ENCODE data around the gene MACROD2. TPM values are rescaled to one million over a fixed set of nuclear protein-coding genes. Genes with fewer than 3 reads are reported as not detected.

Gene MACROD2
- polyA plus RNA-seq, 6 donors from 2014 or later: 27.2 to 49.3 (median 36.4) TPM

DNA sequence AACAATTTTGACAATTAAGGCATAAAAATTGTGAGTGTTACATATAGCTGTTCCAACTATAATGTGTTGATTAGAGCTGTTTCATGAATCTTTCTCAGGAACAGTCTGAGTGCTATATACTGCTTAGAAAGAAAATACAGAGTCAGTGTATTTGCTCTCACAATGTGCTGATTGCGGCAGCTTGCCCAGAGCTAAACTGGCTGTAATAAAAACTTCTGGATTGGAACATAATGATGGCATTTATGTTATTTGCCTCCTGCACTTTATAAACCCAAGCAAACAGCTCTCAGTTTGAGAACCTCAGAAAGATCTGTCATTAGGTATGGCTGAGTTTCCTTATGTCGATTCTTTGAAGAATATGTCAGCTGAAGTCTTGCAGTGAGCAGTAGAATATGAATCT is 312.6 kb downstream of the MACROD2 start:
- H3K27me3 Mint-ChIP-seq: peaks cover 0 to 5% (median 0%) of the 10 kb centered on the region in 3 donors
- H3K36me3 Mint-ChIP-seq: no peaks in the 10 kb centered on the region
- no peak overlapping the region for H3K4me3 Mint-ChIP-seq
- no peak for ATAC-seq (ENCODE audit: low read depth in 2 of 2)
- H3K9me3 Mint-ChIP-seq: peaks cover 0 to 8% (median 0%) of the 10 kb centered on the region in 7 donors
- DNase-seq: no peak
- H3K27ac Mint-ChIP-seq: no peak overlapping the region
- H3K4me1 Mint-ChIP-seq: no peaks in the 10 kb centered on the region

GRCh38 chr20:14310977-14311627 is 315.8 kb downstream of the MACROD2 start:
- no peak overlapping the region for H3K4me3 Mint-ChIP-seq

DNA sequence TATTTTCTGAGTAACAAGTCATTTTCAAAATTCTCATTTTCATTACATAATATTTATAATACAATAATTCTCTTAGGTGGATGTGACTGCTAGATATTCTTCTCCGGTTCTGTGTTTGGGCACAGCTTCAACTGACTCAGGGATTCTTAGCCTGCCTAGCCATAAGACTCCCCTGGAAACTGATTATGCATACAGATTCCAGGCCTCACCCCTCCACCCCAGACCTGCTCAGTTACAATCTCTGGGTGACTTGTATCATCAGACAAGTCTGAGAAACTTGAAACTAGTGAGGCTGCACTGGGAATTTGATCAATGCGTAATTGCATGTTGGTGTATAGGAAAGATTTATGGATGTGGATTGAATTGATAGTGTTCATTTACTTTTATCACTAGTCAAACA is 316.7 kb downstream of the MACROD2 start:
- H3K27ac Mint-ChIP-seq: no peak overlapping the region
- H3K4me1 Mint-ChIP-seq: no peaks in the 10 kb centered on the region
- H3K36me3 Mint-ChIP-seq: no peaks in the 10 kb centered on the region
- ATAC-seq (ENCODE audit: low read depth in 2 of 2) (no peak), DNase-seq (no peak)
- peaks cover 0 to 4% (median 0%) of the 10 kb centered on the region in 7 donors for H3K9me3 Mint-ChIP-seq
- no peaks in the 10 kb centered on the region for H3K27me3 Mint-ChIP-seq
- no peak overlapping the region for H3K4me3 Mint-ChIP-seq

More at GRCh38 chr20:14310977-14311627, 315.8 kb downstream of the MACROD2 start:
- H3K27ac Mint-ChIP-seq: no peak overlapping the region
- no peaks in the 10 kb centered on the region for H3K27me3 Mint-ChIP-seq
- DNase-seq (no peak), ATAC-seq (ENCODE audit: low read depth in 2 of 2) (no peak)
- H3K4me1 Mint-ChIP-seq: no peaks in the 10 kb centered on the region
- peaks cover 0 to 2% (median 0%) of the 10 kb centered on the region in 7 donors for H3K9me3 Mint-ChIP-seq
- H3K36me3 Mint-ChIP-seq: no peaks in the 10 kb centered on the region

DNA sequence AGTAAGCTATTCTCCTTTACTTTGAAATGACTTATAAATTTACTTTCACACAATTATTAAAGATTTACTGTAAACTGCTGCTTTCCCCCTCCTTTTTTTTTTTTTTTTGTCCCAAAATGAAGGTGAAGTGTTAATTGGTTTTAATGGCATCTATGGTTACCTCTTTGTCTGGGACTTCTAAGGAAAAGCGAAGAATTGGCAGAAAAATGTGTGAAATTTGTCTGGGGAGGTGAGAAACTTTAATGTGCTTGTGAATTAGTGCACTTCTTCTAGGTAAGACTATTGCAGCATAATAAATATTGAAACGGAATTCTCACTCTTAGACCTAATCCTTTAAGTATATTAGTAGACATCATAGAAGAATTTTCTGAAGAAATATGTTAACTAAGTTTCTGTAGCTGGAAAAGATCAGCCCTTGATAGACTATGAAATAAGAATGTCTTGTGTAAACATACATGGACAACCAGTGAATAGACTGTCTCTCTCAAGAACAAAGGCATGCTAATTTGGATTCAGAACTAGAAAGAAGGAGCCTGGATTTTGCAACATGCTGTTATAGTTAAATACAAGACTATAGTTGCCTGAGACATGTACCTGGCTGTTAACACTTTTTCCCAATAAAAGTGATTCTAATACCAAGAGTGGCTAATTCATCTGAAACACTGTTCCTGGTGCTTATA is 318.2 kb downstream of the MACROD2 start:
- Mint-ChIP-seq H3K27ac (no peak overlapping the region), H3K4me1 (no peaks in the 10 kb centered on the region), H3K9me3 (peaks cover 0 to 4% (median 0%) of the 10 kb centered on the region in 7 donors), H3K4me3 (no peak overlapping the region), H3K27me3 (peaks cover 0 to 1% (median 0%) of the 10 kb centered on the region in 3 donors), H3K36me3 (no peaks in the 10 kb centered on the region)
- no peak for DNase-seq
- no peak for ATAC-seq (ENCODE audit: low read depth in 2 of 2)

GRCh38 chr20:14319704-14320103 is 324.4 kb downstream of the MACROD2 start:
- Mint-ChIP-seq H3K4me1 (no peaks in the 10 kb centered on the region), H3K4me3 (no peak overlapping the region), H3K27ac (peak overlapping the region in 1 of 6 donors; percentile 24), H3K36me3 (no peaks in the 10 kb centered on the region), H3K9me3 (peaks cover 0 to 13% (median 0%) of the 10 kb centered on the region in 7 donors), H3K27me3 (peaks cover 0 to 13% (median 0%) of the 10 kb centered on the region in 3 donors)
- no peak for DNase-seq
- no peak for ATAC-seq (ENCODE audit: low read depth in 2 of 2)

DNA sequence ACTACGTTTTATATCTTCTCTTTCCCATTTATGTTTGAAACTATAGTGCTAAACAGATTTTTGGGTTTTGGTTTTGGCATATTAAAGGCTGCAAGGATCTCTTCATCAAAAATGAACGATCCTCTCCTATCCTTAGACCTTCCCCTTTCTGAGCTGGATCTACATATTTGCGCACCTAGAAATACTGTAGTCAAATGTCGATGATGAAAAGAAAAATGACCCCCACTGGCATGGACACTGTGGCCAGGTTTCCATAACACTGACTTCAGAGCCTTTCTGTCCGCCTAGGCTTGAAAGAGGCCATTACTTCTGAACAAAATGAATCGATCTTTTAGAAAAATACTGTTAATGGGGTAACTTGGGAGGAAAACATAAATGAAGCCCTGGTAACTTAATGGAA is 336.3 kb downstream of the MACROD2 start:
- peaks cover 0 to 27% (median 18%) of the 10 kb centered on the region in 3 donors for H3K27me3 Mint-ChIP-seq
- H3K27ac Mint-ChIP-seq: no peak overlapping the region
- H3K4me3 Mint-ChIP-seq: no peak overlapping the region
- H3K36me3 Mint-ChIP-seq: no peaks in the 10 kb centered on the region
- ATAC-seq (ENCODE audit: low read depth in 2 of 2): no peak
- H3K9me3 Mint-ChIP-seq: no peaks in the 10 kb centered on the region
- DNase-seq: no peak
- H3K4me1 Mint-ChIP-seq: no peaks in the 10 kb centered on the region

GRCh38 chr20:14332866-14333265 is 337.6 kb downstream of the MACROD2 start:
- ATAC-seq (ENCODE audit: low read depth in 2 of 2) (no peak), DNase-seq (no peak)
- Mint-ChIP-seq H3K4me1 (peaks cover 0 to 8% (median 5%) of the 10 kb centered on the region in 3 donors), H3K27ac (no peak overlapping the region), H3K27me3 (peaks cover 0 to 26% (median 18%) of the 10 kb centered on the region in 3 donors), H3K36me3 (no peaks in the 10 kb centered on the region), H3K4me3 (no peak overlapping the region), H3K9me3 (no peaks in the 10 kb centered on the region)

DNA sequence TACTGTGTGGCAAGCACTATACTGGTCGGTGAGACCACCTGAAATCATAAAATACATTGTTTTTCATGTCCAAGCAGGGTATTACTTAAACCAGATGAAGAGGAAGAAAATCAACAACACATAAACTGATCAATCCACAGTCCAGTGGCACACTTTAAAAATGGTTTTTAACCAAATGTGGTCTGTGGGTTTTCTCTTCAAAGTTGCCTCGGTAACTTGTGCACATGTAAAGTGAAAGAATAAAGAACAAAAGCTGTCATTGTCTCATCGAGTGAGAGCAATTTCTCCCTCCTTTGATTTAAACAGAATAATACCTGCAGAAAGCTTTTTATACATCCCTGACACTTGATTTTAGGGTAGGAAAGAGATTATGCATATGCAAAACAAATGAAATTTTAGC is 338.4 kb downstream of the MACROD2 start:
- Mint-ChIP-seq H3K4me1 (peaks cover 0 to 8% (median 5%) of the 10 kb centered on the region in 3 donors), H3K4me3 (no peak overlapping the region), H3K9me3 (no peaks in the 10 kb centered on the region), H3K27me3 (peaks cover 0 to 26% (median 18%) of the 10 kb centered on the region in 3 donors), H3K36me3 (no peaks in the 10 kb centered on the region), H3K27ac (peak overlapping the region in 1 of 6 donors; percentile 47)
- DNase-seq (no peak), ATAC-seq (ENCODE audit: low read depth in 2 of 2) (no peak)

DNA sequence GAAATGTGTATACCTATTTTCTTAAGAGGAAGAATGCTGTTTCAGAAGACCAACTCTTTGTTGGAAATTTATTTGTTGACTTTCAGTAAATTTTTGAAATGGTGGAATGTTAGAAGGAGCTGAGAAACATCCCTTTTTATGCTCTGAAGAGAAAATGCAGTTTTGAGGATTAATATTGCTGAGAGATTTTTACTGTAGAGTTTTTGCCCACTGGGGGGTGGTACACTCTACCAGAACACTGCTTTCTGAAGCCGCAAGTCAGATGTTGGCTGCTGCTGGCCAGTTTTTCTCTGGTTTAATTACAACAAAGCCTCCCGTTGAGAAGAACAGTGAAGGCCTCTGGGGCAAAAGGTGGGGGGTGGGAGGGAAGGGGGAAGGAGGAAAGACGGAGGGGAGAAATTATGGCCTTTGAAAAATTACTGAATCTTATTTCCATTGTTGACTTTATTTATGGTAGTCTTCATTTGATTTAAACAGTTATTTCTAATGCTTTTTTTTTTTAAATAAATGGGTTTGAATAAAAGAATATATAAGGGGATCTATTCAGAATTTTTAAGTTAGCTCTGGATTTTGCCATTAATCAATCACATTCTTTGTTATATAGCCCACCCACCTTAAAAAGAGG is 339.1 kb downstream of the MACROD2 start:
- Mint-ChIP-seq H3K27me3 (peaks cover 0 to 26% (median 18%) of the 10 kb centered on the region in 3 donors), H3K4me3 (no peak overlapping the region), H3K9me3 (no peaks in the 10 kb centered on the region), H3K27ac (no peak overlapping the region), H3K4me1 (peaks cover 0 to 8% (median 5%) of the 10 kb centered on the region in 3 donors), H3K36me3 (no peaks in the 10 kb centered on the region)
- no peak for ATAC-seq (ENCODE audit: low read depth in 2 of 2)
- DNase-seq: no peak

- H3K36me3 Mint-ChIP-seq: no peaks in the 10 kb centered on the region
- no peak for DNase-seq
- ATAC-seq (ENCODE audit: low read depth in 2 of 2): no peak
- no peaks in the 10 kb centered on the region for H3K9me3 Mint-ChIP-seq
- H3K4me1 Mint-ChIP-seq: peaks cover 0 to 8% (median 5%) of the 10 kb centered on the region in 3 donors
- no peak overlapping the region for H3K4me3 Mint-ChIP-seq
- no peak overlapping the region for H3K27ac Mint-ChIP-seq
- peaks cover 0 to 27% (median 15%) of the 10 kb centered on the region in 3 donors for H3K27me3 Mint-ChIP-seq
Measured at GRCh38 chr20:14335052-14335451, 339.7 kb downstream of the MACROD2 start.

DNA sequence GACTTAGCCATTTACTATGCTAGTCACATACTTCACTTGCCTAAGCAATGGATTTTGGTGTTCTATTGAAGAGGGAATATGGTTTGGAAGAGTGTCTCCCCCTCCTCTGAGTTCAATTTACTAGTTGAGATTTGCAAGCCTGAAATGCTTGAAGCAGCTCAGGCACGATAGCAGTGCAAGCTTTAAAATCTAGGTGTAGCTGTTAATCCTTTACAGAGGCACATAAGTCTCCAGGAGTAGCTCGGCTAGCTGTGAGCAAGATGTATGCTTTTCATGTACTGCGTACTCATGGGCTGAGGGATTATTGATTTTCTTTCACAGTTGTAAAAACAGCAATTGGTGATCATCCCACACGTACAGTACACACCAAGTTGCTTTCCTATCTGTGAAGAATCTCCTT is 341.4 kb downstream of the MACROD2 start:
- Mint-ChIP-seq H3K9me3 (no peaks in the 10 kb centered on the region), H3K27me3 (peaks cover 0 to 24% (median 12%) of the 10 kb centered on the region in 3 donors), H3K4me3 (no peak overlapping the region), H3K27ac (peak overlapping the region in 1 of 6 donors; percentile 12), H3K4me1 (peaks cover 0 to 8% (median 5%) of the 10 kb centered on the region in 3 donors), H3K36me3 (no peaks in the 10 kb centered on the region)
- DNase-seq (no peak), ATAC-seq (ENCODE audit: low read depth in 2 of 2) (no peak)

DNA sequence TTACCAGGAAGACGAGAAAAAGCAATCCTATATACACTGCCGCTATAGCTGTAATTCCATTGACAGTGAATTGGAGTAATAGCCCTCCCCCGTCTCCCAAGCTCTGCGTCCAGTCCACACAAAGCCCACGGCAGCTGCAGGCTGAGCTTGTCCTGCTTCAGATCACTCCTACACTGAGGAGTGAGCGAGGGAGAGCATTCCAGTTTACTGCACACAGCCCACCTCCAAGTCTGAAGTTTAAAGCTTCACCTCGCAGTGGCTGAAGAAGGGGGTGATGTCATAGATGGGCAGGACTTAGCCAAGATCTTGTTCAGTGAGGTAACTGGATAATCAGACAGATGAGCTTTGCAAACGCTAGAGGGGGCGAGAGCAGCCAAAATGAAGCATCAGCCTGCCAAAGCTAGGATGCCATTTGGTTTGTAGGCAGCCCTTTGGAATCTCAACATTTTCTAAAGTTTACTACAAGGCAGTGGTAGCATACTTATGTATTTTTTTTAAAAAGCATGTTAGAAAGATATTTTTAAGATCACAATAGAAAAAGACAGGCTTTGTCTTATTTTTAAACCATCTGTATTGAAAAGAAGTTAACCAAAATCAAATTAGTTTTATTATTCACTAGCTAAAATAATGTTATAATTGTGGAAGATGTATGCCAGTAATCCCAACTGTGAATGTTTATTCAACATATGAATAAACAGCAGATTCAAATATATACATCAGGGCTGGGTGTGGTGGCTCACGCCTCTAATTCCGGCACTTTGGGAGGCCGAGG is 342.3 kb downstream of the MACROD2 start, which contains the start of gene FLRT3:
Gene FLRT3, minus strand, starts transcription at position 213 of the 772 bp plus-strand sequence. CDS start 10,106 bp downstream, outside the sequence.
- Mint-ChIP-seq H3K4me1 (peaks cover 0 to 8% (median 5%) of the 10 kb centered on the region in 3 donors), H3K4me3 (peak within 1 kb of the TSS in 3 of 8 donors; percentile 14 to 78 (median 24)), H3K27me3 (peaks cover 0 to 21% (median 12%) of the 10 kb centered on the region in 3 donors), H3K9me3 (no peaks in the 10 kb centered on the region), H3K36me3 (no peaks in the 10 kb centered on the region), H3K27ac (peak within 1 kb of the TSS in 1 of 6 donors; percentile 12)
- ATAC-seq (ENCODE audit: low read depth in 2 of 2) (peak; percentile 52 to 59), DNase-seq (peak; percentile 27)

DNA sequence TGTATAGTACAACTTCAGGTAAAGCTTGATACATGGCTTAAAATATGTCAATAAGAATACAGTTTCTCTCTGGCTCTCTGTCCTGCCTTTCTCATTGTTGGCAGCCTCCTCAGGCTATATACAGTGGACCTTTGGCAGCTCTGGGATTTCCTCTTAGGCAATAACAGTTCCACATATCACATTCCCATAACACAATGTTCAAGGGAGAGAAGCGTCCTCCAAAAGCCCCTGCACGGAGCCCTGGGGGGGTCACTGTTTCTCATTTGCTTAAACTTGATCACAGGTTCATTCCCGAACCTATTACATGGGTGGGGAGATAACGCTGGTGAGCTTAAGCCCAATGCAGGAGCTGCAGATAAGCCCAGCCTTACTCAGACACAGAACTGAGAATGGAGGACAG is 346.5 kb downstream of the MACROD2 start:
- Mint-ChIP-seq H3K27me3 (peaks cover 0 to 6% (median 0%) of the 10 kb centered on the region in 3 donors), H3K4me1 (peaks cover 0 to 12% (median 5%) of the 10 kb centered on the region in 3 donors), H3K36me3 (no peaks in the 10 kb centered on the region), H3K27ac (no peak overlapping the region), H3K9me3 (no peaks in the 10 kb centered on the region), H3K4me3 (no peak overlapping the region)
- DNase-seq: no peak
- ATAC-seq (ENCODE audit: low read depth in 2 of 2): no peak
